Mesenteric fat pad (tissue), 1 donor: Measurements from ENCODE around the gene APOD. TPM values are rescaled to one million over a fixed set of nuclear protein-coding genes. Genes with fewer than 3 reads are reported as not detected.
"Not testable (repeated sequence)": the region's sequence is repeated elsewhere in the genome, so short reads cannot be mapped to it uniquely, and the experiment has no call there.

Experiments used
- DNase-seq: peaks from one replicate; pipeline ENCODE4 v3.0.0-alpha.2; 2020; ENCODE audit warnings: low spot score
- total RNA-seq: library from RNA; stranded (reverse); fragmentation: NEBNext Ultra II Directional; extraction: Animal tissue kit (Norgen Biotek cat#: 25700); gene quantifications from one replicate; pipeline ENCODE4 v1.2.1, GENCODE V29; 2021
- donor health status: DM: yes; HTN: yes; CAD: no.

Gene APOD
- total RNA-seq, 1 donor from 2014 or later = 362 TPM

DNA sequence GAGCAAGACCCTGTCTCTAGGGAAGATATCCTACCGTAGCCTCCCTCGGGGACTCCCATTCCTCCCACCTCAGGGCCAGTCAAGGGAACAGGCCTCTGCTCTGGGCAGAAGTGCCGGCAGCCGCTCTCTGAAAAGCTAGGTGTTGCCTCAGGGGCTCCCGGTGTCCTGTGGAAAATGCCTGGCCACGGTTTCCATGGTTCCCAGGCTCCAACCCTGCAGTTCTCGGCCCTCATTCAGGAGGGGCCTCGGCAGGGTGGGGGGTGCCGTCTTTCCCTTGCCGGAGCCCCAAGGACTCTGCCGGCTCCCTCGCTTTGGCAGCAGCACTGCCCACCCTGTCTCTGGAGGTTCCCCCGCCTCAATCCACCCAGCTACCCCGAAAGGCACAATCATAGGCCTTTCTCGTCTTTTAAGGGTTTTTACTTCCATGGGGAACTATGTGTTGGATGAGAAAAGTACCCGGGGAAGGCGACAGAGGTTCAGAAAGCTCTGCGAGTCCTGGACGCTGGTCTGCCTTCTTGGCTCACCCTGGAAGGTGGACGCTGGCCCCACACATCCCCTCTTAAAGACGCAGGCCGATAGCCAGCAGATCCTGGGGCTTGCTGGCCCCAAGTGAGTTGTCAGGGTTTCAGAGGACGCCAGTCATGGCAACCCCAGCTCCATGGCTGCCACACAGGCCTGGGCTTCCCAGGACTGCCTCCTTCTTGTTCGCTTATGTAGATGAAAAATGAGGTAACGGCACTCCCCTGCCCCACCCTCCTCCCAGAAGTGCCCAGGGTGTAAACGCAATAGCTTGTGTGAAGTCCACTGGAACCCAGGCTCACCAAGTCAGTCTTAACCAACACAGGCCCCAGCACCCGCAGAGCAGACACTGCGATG, 34.3 kb upstream of the APOD start:
- DNase-seq = peak; percentile 91

DNA sequence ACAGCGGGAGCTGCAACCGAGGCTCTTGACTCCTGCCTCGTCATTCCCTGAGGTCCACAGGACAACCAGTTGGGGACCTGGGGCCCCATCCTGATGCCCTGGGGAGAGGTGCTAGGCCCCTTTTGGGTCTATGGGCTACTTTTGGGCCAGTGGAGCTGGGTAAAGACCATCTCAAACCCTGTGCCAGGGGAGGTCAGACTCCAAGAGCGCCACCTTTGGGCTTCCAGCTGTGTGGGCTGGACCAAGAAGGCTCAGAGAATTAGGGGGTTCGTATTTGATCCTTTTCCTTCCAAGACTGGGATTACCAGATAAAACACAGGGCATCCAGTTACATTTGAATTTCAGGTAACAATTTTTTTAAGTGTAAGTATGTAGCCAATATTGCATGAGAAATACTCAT, 33.4 kb upstream of the APOD start:
- peak; percentile 28 for DNase-seq

DNA sequence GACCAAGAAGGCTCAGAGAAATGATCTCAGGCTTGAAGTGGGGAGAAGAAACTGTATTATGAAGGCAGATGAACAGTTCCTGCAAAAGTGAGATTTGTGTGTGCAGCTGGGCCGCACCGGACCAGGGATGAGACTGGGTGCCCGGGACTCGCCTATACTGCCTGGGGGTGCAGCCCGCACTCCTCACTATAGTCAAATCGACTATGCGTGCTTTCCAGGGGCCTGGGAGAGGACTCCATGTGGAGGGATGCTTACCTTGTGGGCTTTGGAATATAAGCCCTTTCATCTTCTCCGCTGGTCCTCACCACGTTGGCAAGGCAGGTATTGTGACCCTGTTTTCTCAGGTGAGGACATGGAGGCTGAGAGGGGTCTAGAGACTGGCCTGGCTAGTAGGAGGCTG, 32.9 kb upstream of the APOD start:
- DNase-seq = peak; percentile 87

DNA sequence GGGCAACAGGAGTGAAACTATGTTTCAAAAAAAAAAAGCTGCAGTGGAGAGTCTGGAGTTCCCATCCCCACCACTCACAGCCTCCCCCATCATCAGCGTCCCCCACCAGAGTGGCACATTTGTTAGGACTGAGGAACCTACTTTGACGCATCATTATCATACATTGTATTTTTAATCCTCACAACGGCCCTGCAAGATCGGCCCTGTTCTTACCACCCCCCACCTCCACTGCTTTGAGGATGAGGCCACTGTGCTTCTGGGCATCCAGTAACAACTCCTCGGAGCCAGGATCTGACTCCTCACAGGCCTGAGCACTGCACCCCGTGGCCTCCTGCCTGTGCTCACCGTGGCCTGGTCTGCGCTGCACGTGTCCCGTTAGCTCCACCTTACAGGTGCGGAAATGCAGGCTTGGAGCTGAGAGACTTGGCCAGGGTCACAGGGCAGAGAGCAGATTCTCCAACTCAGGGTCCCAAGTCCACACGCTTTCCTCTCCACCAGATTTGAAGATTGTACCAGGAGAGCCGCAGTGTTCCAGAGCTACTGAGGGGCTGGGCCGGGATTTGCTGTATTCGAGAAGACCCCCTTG, 32.3 kb upstream of the APOD start:
- DNase-seq = peak; percentile 41

DNA sequence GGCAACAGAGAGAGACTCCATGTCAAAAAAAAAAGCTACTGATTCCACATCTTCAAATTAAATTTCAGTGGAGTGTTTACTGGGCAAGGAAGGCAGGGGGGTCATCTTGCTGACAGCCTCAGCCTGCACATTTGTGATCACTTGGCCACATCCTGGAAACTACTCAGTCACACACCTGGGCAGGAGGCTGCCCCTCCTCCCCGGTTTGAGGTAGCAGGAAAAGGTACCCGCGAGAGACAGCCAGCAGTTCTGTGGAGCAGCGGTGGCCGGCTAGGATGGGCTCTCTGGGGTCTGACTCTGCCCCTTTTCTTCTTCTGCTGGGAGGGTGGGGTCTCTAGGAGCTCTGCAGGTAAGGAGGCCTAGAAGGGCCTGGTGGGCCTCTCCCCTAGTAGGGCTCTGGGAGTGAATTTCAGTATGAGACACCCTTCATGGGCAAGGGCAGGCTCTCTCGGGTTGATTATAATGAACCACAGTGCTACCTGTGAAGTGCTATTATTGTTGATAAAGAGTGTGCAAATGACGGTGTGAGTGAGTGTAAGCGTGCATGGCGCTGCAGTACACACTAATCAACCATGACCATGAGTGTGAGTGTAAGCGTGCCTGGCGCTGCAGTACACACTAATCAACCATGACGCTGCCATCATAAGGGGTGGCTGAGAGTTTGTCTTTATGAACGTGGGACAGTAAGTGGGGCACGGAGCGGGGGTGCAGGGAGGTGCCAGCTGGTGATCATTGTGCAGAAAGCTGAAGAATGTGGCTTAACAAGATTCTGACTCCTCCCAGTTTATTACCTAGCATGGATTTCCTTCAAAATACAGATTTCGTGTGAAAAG, 31.1 kb upstream of the APOD start:
- DNase-seq = peak; percentile 26

DNA sequence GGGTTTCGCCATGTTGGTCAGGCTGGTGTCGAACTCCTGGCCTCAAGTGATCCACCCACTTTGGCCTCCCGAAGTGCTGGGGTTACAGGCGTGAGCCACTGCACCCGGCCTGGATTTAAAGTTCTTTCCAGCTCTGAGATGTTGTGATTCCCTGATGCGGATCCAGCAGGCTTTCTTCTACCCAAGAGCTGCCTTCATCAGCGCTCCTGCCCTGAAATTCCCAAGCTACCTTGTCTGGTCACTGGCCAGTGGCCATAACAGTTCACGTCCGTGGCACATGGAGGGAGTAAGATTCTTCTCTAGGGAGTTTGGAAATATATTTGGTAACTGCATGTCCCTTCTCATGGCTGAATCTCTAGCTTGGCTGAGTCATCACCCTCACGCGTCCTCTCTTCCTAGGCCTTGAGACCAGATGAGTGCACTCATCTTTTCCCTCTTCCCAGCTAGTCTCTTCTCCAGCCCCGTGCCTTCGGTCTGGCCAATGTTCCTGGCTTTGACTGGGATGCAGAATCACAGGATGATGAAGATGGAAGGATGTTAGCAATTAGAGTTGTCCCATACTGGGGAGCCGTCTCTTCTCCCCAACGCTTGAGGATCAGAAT, 29.8 kb upstream of the APOD start:
- DNase-seq = no peak

DNA sequence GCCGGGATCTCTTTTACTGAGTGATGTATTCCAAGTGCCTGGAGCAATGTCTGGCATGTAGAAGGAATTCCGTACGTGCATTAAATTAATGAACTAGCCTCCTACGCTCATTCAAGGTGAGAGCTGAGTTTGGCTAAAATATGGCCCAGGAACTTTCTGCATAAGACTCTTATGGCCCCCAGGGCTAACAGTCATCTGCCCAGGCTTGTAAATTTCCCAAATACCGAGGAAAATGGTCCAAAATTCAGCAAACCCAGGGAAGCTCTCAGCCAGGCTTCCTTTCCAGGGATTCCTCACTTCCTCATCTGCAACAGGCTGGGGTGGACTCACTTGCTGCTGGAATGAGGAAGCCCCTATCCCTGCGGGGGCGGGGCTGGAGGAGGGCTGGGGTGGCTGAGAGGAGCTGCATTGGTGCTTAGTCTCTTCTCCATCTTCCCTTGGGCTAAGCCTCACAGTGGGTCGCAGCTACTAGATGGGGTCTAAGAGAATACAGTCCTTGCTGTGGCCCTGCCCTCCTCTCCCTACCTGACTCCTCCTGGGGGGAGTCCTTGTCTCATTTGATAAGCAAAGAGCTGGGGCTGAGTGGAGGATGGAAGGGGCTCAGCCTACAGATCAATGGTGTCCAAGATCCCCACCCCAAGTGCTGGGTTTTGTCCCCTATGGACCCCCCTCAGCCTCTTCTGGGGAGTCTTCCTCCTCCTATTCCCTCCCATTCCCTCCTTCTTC, 28.5 kb upstream of the APOD start:
- DNase-seq = no peak

DNA sequence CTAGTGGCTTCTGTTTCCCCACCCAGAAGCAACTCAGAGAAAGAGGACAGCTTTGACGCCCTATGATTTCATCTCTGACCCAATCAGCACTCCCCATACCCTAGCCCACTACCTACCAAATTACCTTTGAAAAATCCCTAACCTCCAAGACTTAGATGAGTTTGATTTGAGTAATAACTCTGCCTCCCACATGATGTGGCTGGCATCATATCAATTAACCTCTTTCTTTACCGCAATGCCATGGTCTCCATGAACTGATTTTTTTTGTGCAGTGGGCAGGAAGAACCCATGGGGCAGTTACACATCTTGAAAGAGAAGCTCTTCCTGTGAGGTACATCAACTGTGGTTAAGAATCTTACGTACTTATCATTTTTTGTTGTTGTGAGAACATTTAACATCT, 25.5 kb upstream of the APOD start:
- no peak for DNase-seq

DNA sequence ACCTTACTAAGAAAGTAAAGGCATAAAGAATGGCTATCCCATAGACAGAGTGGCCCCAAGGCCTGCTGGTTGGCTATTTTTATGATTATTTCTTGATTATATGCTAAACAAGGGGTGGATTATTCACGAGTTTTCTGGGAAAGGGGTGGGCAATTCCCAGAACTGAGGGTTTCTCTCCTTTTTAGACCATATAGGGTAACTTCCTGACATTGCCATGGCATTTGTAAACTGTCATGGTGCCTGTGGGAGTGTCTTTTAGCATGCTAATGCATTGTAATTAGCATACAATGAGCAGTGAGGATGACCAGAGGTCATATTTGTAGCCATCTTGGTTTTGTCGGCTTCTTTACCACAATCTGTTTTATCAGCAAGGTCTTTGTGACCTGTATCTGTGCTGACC, 18.0 kb upstream of the APOD start:
- not testable (repeated sequence) for DNase-seq

DNA sequence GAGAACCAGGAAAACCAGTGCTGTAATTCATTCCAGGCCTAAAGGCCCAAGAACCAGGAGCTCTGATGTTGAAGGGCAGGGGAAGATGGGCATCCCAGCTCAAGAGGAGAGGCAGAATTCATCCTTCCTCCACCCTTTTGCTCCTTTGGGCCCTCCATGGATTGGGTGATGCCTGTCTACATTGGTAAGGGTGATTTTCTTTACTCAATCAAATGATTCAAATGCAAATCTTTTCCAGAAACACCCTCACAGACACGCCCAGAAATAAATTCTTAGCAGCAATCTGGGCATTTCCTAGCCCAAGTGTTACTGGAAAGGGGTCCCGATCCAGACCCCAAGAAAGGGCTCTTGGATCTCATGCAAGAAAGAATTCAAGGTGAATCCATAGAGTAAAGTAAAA, 17.6 kb upstream of the APOD start:
- peak; percentile 0 for DNase-seq

DNA sequence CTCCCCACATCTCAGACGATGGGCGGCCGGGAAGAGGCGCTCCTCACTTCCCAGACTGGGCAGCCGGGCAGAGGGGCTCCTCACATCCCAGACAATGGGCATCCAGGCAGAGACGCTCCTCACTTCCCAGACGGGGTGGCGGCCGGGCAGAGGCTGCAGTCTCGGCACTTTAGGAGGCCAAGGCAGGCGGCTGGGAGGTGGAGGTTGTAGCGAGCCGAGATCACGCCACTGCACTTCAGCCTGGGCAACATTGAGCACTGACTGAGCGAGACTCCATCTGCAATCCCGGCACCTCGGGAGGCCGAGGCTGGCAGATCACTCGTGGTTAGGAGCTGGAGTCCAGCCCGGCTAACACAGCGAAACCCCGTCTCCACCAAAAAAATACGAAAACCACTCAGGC, 16.2 kb upstream of the APOD start:
- DNase-seq = not testable (repeated sequence)

DNA sequence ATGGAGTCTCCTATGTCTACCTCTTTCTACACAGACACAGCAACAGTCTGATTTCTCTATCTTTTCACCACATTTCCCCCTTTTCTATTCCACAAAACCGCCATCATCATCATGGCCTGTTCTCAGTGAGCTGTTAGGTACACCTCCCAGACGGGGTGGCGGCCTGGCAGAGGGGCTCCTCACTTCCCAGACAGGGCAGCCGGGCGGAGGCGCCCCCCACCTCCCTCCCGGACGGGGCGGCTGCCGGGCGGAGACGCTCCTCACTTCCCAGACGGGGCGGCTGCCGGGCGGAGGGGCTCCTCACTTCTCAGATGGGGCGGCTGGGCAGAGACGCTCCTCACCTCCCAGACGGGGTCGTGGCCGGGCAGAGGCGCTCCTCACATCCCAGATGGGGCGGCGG, 15.8 kb upstream of the APOD start:
- not testable (repeated sequence) for DNase-seq

DNA sequence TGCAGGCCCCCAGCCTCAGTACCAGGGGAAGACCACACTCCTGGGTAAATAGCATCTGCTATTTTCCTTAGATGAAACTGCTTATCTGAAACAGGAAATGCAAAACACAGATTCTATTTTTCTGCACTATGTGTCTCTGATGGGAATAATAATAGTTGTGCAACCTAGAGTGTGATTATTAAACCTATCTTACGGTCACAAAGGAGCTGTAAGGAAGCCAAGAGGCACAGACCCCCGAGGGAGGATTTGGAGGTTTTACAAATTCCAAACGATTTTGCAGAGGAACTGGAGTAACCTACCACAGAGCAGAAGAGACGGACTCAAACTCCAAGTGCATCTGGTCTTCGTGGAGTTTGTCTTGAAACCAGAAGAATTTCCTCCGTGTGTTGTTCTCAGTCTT, 14.1 kb upstream of the APOD start:
- DNase-seq = no peak

DNA sequence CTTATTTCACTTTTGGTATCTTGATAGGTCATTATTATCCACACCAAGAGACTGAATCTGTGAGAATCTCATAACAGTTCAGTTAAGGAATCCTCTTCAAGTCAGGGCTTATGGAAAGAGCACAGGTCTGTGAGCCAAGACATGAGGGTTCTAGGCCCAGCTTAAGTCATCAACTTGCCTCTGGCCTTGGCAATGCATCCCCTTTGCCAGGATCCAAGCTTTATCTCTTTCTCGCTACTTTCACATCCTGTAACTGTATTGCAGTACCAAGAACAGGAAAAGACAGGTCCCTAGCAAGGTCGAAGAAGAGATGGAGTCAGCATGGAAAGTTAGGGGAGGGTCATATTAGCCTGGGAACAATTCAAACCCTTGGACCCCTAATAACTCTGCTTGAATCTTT, 13.5 kb upstream of the APOD start:
- no peak for DNase-seq

DNA sequence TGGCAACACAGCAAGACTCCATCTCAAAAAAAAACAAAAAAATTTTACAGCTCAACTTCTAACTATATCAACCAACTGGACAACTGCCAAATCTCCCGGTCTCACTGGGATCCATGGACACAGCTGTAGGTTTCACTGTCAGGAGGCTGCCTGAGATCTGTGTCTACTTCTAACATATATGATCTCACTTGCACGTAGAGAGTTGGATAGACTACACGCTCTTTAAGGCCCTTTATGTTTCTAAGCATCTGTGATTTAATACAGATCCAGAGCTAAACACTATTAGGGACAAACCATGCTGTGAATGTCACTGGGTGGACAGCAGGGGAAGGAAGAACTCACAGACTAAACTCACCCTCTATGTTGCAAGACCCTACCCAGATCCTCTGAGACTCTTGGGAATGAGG, 13.0 kb upstream of the APOD start:
- no peak for DNase-seq

DNA sequence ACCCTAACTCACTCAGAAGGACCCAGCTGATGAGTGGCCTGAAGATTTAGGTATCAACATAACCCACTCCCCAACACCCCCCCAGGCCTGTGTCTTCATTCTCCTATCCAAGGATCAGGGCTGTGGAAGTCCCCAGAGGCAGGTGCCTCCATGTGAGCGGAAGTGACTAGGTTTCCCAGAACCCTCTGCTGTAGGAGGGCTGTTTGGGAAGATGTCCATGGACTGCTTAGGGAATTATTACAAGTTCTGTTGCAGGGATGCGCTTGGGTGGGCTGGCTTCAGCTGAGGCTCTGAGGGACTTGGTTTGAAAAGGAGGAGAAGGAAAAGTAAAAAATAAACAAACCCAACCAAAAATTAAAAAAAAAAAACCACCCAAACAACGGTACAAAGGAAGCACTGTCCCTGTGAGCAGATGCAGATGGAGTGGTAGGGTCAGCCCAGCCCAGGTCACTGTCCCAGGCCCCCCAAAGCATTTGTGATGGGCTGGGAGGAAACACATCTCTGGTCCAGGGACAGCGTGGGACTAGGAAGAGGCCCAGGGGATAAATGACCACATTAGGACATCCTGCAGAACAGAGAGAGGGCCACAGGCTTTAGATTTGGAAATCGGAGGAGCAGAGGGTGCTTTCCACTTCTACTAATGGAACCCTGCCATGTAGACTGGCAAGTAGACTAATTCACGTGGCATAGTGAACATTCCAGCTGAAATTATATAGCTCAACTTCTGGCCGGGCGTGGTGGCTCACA, 12.2 kb upstream of the APOD start:
- DNase-seq = no peak

DNA sequence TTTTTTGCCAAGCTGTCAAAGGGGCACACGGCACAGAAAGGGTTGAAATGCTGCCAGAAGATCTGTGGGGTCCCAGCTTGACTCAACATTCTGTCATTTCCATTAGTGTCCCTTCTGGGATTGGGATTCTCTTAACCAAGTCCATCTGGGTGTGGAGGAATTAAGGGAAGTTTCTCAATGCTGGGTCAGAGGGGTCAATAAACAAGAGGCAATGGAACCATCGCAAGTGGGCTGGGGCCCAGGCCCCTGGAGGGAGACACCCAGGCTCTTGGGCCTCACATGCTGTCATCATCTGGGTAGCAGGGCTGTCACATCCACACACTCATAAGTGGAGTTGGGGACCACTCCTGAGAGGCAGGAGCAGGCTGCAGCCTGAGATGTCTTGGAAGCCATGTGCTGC, 8.1 kb upstream of the APOD start:
- DNase-seq = peak; percentile 43

DNA sequence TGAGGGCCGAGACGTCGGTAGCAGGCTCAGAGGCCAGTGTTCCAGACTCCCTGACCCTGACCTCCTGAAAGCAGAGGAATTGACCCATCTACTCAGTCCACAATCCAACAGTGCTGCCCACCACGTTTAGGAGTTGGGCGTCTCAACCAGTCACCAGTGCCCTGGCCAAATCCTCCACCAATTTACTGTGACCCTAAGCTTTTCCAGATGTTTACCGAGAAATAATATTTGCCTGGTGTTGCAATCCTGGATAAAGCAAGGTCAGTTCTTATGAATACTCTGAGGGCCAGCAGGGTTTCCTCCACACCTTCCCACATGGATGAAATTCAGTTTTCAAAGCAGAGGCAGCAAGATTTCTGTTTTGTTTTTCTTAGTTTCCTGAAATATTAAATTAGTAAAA, 7.5 kb upstream of the APOD start:
- DNase-seq = no peak

DNA sequence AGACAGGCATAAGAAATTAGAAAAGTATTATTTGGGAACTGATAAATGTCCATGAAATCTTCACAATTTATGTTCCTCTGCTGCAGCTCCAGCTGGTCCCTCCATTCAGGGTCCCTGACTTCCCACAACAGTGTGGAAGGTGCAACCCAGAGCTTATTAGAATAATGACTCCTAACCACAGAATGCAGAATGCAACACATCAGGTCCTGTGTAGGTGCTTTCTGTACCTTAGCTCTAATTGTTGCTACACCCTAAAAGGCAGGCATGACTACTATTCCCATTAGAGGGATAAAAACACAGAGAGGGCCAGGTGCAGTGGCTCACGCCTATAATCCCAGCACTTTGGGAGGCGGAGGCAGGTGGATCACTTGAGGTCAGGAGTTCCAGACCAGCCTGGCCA, 6.6 kb upstream of the APOD start:
- DNase-seq = not testable (repeated sequence)

DNA sequence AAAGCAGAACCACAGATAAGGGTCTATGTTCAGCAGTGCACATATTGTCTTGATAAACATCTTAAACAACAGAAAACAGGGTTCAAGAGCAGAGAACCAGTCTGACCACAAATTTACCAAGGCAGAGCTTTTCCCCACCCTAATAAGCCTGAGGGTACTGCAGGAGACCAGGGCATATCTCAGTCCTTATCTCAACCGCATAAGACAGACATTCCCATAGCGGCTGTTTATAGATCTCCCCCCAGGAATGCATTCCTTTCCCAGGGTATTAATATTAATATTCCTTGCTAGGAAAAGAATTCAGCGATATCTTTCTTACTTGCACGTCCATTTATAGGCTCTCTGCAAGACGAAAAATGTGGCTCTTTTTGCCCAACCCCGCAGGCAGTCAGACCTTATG, 6.1 kb upstream of the APOD start:
- not testable (repeated sequence) for DNase-seq
